Skin of body (tissue), 2 donors: ENCODE measurements around the gene PIGH. TPM values are rescaled to one million over a fixed set of nuclear protein-coding genes. Genes with fewer than 3 reads are reported as not detected.
"Not testable (repeated sequence)": the region's sequence is repeated elsewhere in the genome, so short reads cannot be mapped to it uniquely, and the experiment has no call there.

Source experiments
- DNase-seq: peaks from one replicate; lab custom pipeline; 2025; lab: John Stamatoyannopoulos, UW
- total RNA-seq: library from RNA; depleted of rRNA; stranded (reverse); fragments of >200 nt; gene quantifications from one replicate; pipeline ENCODE4 v1.2.3, GENCODE V29; 2014

Gene PIGH, protein sequence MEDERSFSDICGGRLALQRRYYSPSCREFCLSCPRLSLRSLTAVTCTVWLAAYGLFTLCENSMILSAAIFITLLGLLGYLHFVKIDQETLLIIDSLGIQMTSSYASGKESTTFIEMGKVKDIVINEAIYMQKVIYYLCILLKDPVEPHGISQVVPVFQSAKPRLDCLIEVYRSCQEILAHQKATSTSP
- 21.3 TPM for total RNA-seq

GRCh38 chr14:67599698-67600561 is at the start of gene PIGH:
Gene PIGH (minus strand): TSS chr14:67600268. CDS start chr14:67600203, 65 bp downstream.
- peak; percentile 79 for DNase-seq

GRCh38 chr14:67646131-67646530 is 46.1 kb upstream of the PIGH start:
- DNase-seq = no peak

GRCh38 chr14:67645414-67645813 is 45.3 kb upstream of the PIGH start:
- no peak for DNase-seq

GRCh38 chr14:67644428-67644827 is 44.4 kb upstream of the PIGH start:
- DNase-seq = no peak

GRCh38 chr14:67643713-67644112 is 43.6 kb upstream of the PIGH start:
- no peak for DNase-seq

DNA sequence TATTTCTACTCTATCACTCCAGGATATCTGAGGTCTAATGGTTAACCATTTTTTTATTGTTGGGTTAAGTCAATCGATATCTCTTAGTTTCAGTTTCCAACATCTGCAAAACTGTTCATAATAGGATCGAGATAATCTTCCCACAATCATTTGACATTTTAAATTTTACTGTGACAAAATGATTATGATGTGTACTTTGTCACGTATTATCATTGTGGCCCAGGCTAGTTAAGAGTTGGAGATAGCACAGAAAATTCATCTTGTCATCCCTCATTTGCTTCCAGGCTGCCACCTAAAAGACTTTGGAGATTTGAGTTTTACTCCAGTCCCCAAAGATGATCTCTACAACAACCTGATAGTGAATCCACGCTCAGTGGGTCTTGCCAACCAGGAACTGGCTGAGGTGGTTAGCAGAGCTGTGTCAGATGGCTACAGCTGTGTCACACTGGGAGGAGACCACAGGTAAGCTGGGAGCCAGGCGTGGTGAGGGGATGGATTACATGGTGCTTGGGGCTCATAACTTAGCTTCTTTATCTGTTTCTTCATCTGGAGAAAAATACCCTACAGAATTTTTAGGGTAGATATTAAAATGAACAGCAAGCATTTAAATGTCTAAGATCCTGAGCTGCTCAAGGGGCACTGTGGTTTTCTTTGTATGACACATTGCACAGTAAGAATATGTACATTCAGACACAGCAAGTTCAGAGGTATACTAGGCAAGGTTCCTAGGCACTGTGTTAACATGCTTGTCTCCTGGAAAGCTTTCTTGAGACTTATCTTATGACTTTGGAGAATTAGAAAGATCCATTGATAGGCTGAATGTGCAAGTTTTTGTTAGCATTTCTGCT is 42.1 kb upstream of the PIGH start:
- no peak for DNase-seq

GRCh38 chr14:67641480-67641879 is 41.4 kb upstream of the PIGH start:
- DNase-seq = no peak

- DNase-seq = no peak
Measured at GRCh38 chr14:67638642-67639041, 38.6 kb upstream of the PIGH start.

DNA sequence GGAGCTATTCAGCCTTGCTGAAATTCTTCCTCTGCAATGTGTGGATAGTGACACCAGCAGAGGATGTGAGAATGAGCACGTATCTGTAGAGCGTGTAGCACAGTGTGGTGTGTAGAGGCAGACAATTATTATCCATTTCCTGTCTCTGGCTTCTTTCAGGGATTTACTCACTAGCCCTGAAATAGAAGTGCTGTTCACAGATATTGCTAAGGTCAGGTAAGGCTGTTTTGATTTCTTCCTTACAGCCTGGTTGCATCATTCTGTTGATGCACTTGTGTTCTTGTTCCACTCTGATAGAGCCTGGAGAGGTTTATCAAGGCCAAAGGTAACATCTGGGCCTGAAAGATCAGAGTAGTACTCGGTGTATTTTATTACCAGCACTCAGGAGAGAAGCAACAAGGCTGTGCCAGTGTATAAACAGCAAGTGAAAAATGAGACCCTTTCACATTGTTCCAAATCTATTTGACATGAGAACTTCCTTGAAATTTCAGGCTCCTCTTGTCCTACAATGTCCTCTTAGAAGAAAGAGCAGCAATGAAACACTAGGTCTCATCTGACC is 36.4 kb upstream of the PIGH start:
- DNase-seq = no peak

GRCh38 chr14:67633451-67634147 is 33.5 kb upstream of the PIGH start:
- no peak for DNase-seq

GRCh38 chr14:67630938-67631337 is 30.9 kb upstream of the PIGH start:
- DNase-seq = no peak

GRCh38 chr14:67630186-67630585 is 30.1 kb upstream of the PIGH start:
- no peak for DNase-seq

GRCh38 chr14:67627519-67627918 is 27.5 kb upstream of the PIGH start:
- no peak for DNase-seq

GRCh38 chr14:67626131-67626530 is 26.1 kb upstream of the PIGH start:
- DNase-seq = not testable (repeated sequence)

GRCh38 chr14:67623114-67623513 is 23.0 kb upstream of the PIGH start:
- peak; percentile 12 for DNase-seq

DNA sequence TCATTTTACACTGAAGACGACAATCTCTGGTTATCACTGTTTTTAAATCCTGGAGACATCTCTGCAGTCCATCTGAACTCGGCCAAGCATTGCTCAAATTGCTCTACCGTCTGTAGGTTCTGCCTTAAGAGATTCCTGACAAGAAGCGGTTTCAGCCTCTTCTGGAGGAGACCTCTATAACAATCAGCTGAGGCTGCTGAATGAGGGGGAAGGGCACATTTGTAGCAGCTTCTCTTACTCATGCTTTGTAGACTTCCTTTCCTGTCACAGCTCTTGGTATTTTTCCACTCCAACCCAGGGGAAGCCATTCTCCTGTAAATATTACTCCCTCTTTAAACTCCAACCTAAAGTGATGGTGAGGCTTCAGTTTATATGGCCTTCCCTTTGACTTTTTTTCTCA is 22.6 kb upstream of the PIGH start:
- peak; percentile 12 for DNase-seq

DNA sequence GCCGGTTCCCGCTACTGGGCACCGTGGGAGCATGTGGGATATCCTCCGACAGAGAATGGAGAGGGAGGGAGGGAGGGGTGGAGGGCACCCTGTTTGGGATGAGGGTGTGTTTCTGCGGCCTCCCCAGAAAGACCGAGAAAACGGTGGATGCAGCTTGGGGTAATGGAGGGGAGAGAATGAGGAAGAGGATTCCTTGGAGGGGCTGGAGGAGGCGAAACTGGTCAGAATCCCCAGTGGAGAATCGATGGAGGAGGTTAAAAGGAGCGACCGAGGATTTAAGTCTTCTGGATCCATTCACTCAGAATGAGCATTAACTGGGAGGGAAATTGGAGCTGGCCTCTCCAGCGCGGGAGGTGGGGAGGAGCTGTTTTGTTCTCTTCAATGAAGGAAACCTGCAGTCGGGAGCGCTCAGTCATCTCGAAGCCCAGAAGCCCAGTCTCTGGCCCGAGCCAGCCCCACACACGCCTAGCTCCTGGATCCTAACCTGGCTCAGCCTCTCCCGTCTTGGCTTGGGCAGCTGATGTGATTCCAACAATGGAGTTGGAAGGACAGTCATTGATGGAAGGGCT is 20.2 kb upstream of the PIGH start:
- no peak for DNase-seq

DNA sequence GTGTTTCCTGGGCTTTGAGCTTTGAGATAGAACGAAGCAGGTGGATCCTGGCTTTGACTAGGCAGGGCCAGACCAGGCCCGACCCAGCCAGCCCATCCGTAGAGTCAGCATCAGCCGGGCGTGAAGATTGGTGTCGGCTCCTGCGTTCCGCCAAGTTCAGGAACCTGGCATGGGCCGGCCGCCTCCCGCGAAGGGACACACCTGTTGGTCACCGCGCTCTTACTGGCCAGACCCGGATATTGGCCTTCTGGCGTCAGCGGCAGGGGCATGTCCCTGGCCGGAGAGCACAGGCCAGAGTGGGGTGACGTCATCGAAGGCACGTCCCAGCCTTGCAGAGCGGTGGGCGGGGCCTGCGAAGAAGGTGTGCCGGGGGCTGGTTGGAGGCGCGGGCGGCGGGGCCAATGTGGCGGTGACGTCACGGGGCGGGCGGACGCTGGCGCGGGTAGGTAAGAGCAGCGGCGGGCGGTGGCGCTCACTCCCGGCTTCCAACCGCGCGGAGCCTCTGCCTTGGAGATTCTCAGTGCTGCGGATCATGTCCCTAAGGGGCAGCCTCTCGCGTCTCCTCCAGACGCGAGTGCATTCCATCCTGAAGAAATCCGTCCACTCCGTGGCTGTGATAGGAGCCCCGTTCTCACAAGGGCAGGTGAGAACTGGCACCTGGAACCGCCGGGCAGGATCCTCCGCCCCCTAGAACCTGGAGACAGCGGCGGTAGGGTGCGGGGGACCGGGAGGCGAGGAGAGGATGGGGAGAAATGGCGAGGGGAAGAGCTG is 19.6 kb upstream of the PIGH start, which contains the start of gene ARG2:
TSS of gene ARG2 (plus strand) at position 475 of the 771 bp plus-strand sequence. CDS start at position 533, 58 bp downstream.
- DNase-seq = peak; percentile 46

- peak; percentile 83 for DNase-seq
Measured at GRCh38 chr14:67618617-67619063, 18.6 kb upstream of the PIGH start.

DNA sequence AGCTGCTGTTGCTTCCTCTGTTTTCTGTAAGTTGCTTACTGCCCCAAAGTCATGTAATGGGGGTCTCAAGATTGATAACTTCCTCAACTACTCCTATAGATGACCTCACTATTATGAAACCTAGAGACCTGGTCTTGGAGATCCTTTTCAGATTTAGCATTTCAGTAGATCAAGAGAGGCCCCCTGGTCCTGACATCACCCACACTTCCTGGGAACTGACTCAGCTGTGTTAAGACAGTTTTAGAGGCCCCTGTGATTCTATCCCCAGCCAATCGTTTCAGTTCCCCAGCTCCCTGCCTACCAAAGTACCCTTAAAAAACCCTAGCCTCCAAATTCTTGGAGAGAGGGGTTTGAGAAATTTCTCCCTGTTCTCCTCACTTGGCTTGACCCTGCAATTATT is 10.4 kb upstream of the PIGH start:
- DNase-seq = no peak
